CD4-positive, alpha-beta T cell (primary cell): ENCODE results near the gene SEMA4B. TPM values are rescaled to one million over a fixed set of nuclear protein-coding genes. Genes with fewer than 3 reads are reported as not detected.

Source experiments
- ATAC-seq: fragments of 200-7000 bp; cut with Tn5 transposase; one replicate; pipeline ENCODE4 v1.10.0; 2022; ENCODE audit warnings: mild to moderate bottlenecking; ENCODE audit not compliant: poor library complexity
- CTCF ChIA-PET: fragments of 350-600 bp; sonication (Branson Sonifier 250); formaldehyde crosslinking; loops from one replicate; lab custom pipeline; 2021; ENCODE audit warnings: antibody characterized with exemption, inconsistent platforms; lab: Charles Lee
- POLR2A ChIA-PET: fragments of 350-600 bp; sonication (Branson Sonifier 250); formaldehyde crosslinking; loops from one replicate; lab custom pipeline; 2021; ENCODE audit warnings: antibody characterized with exemption, inconsistent platforms; lab: Charles Lee
- DNase-seq, 14 experiments: peaks; one replicate each; pipeline ENCODE4 v3.0.0-alpha.2; 2013 to 2020; ENCODE audit warnings: mixed read lengths in 2 of 14
- H3K27ac ChIP-seq, 2 donors: one replicate each; pipeline versions ENCODE4 v1.5.1 to v1.7.0; 2013; ENCODE audit warnings: low read length in 2 of 2, low read depth in 1 of 2, mild to moderate bottlenecking in 1 of 2
- H3K27me3 ChIP-seq, 2 experiments: 1 replicate in 1 of 2; 2 replicates in 1 of 2; pipeline versions ENCODE4 v1.6.1 to v1.7.0; 2013; ENCODE audit warnings: low read length in 2 of 2, control low read depth in 1 of 2, mild to moderate bottlenecking in 1 of 2, moderate library complexity in 1 of 2; ENCODE audit not compliant: insufficient read depth in 2 of 2, control insufficient read depth in 1 of 2
- H3K36me3 ChIP-seq: one replicate; pipeline ENCODE4 v1.6.1; 2013; ENCODE audit warnings: low read length, control low read depth; ENCODE audit not compliant: insufficient read depth
- H3K4me1 ChIP-seq: one replicate; pipeline ENCODE4 v1.6.1; 2013; ENCODE audit warnings: low read length, control low read depth; ENCODE audit not compliant: insufficient read depth
- H3K4me3 ChIP-seq: one replicate; pipeline ENCODE4 v1.5.1; 2013; ENCODE audit warnings: mild to moderate bottlenecking, low read length, moderate library complexity
- H3K9me3 ChIP-seq, 2 experiments: 1 replicate in 1 of 2; 2 replicates in 1 of 2; pipeline versions ENCODE4 v1.6.1 to v1.7.0; 2013; ENCODE audit warnings: low read length in 2 of 2, mild to moderate bottlenecking in 2 of 2, control low read depth in 1 of 2, moderate library complexity in 1 of 2; ENCODE audit not compliant: control insufficient read depth in 1 of 2, insufficient read depth in 1 of 2
- H3K27ac Mint-ChIP-seq: one replicate; pipeline ENCODE4 v1.8.0; 2020; ENCODE audit warnings: mixed read lengths
- H3K27me3 Mint-ChIP-seq: one replicate; pipeline ENCODE4 v1.8.0; 2021; ENCODE audit warnings: mixed read lengths
- H3K36me3 Mint-ChIP-seq: one replicate; pipeline ENCODE4 v1.8.0; 2021; ENCODE audit warnings: low read depth, mixed read lengths
- H3K4me1 Mint-ChIP-seq: one replicate; pipeline ENCODE4 v1.8.0; 2021; ENCODE audit warnings: low read depth, mixed read lengths
- H3K4me3 Mint-ChIP-seq: one replicate; pipeline ENCODE4 v1.8.0; 2020; ENCODE audit warnings: mild to moderate bottlenecking, mixed read lengths
- H3K9me3 Mint-ChIP-seq: one replicate; pipeline ENCODE4 v1.8.0; 2020; ENCODE audit warnings: mixed read lengths
- CTCF ChIP-seq: fragments of 200-600 bp; IDR thresholded peaks from one replicate; pipeline ENCODE4 v1.8.0; 2022; ENCODE audit warnings: antibody characterized with exemption, mild to moderate bottlenecking
- intact Hi-C, 2 experiments: fragments of 100-400 bp; cut with DNase I in 1 of 2; cut with micrococcal nuclease in 1 of 2; formaldehyde crosslinking; loops; one replicate each; pipeline versions ENCODE4 v1.15.1 to v1.9.0; 2023 to 2025; cut with DNase I, micrococcal nuclease
- total RNA-seq, 174 experiments: library from RNA in 2 of 174; stranded (reverse) in 2 of 174; gene quantifications; one replicate each; pipeline ENCODE4 v1.2.3 and lab custom pipeline; 2021 to 2026

The SEMA4B gene
- total RNA-seq, 2 experiments from 2014 or later = 8.0 to 9.5 TPM

DNA sequence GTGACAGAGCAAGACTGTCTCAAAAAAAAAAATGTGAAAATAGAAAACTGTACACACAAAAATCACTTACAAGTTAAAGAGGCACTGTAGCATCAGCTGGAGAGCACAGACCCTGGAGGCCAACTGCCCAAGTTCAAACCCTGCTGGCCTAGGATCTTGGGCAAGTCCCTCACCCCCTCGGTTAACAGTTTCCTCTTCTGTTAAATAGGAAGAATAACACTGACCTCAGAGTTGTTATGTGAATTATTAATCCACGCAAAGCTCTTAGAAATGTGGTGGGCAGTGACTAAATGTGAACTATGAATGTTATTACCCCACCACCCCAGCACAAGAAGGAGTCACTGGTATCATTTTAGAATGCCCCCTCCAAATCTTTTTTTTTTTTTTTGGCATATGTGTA lies 21.4 kb downstream of the SEMA4B start:
- H3K4me3 ChIP-seq = no peak overlapping the region
- POLR2A ChIA-PET = interaction anchor here (0.5 to 0.7 kb wide), 2 partner anchors 11 to 347 kb away, joined by 3 read pairs; partner anchors contain the start of genes CIB1 and GDPGP1
- DNase-seq = no peak
- no peak for TF ChIP-seq CTCF
- Mint-ChIP-seq H3K27ac (no peak overlapping the region), H3K9me3 (no peaks in the 10 kb centered on the region), H3K4me1 (peaks cover 13% of the 10 kb centered on the region), H3K27me3 (no peaks in the 10 kb centered on the region), H3K36me3 (peaks cover 15% of the 10 kb centered on the region), H3K4me3 (no peak overlapping the region)
- CTCF ChIA-PET = interaction anchor here (1.7 kb wide), 1 partner anchor 80 kb away, joined by 5 read pairs; no protein-coding TSS in a partner anchor
- H3K27me3 ChIP-seq = no peaks in the 10 kb centered on the region
- intact Hi-C loops = no loop called here
- no peaks in the 10 kb centered on the region for H3K9me3 ChIP-seq
- H3K36me3 ChIP-seq = peaks cover 47% of the 10 kb centered on the region
- H3K27ac ChIP-seq = no peak overlapping the region
- ATAC-seq = no peak
- peaks cover 6% of the 10 kb centered on the region for H3K4me1 ChIP-seq

- H3K27me3 Mint-ChIP-seq = no peaks in the 10 kb centered on the region
- POLR2A ChIA-PET = no interaction called here
- peaks cover 18% of the 10 kb centered on the region for H3K36me3 Mint-ChIP-seq
- no peak overlapping the region for H3K27ac ChIP-seq
- no peak overlapping the region for H3K27ac Mint-ChIP-seq
- CTCF ChIA-PET = no interaction called here
- TF ChIP-seq CTCF = no peak
- no peak for DNase-seq
- H3K9me3 Mint-ChIP-seq = no peaks in the 10 kb centered on the region
- peaks cover 14% of the 10 kb centered on the region for H3K4me1 ChIP-seq
- no peak overlapping the region for H3K4me3 Mint-ChIP-seq
- H3K4me3 ChIP-seq = no peak overlapping the region
- H3K4me1 Mint-ChIP-seq = peaks cover 12% of the 10 kb centered on the region
- H3K27me3 ChIP-seq = no peaks in the 10 kb centered on the region
- peaks cover 55% of the 10 kb centered on the region for H3K36me3 ChIP-seq
- H3K9me3 ChIP-seq = no peaks in the 10 kb centered on the region
- intact Hi-C loops = no loop called here
- no peak for ATAC-seq
Measured at GRCh38 chr15:90223441-90224165, 22.5 kb downstream of the SEMA4B start.

GRCh38 chr15:90225047-90225446 lies 23.9 kb downstream of the SEMA4B start:
- Mint-ChIP-seq H3K9me3 (no peaks in the 10 kb centered on the region), H3K4me1 (peaks cover 13% of the 10 kb centered on the region), H3K27ac (no peak overlapping the region), H3K4me3 (no peak overlapping the region), H3K36me3 (peaks cover 32% of the 10 kb centered on the region), H3K27me3 (no peaks in the 10 kb centered on the region)
- Histone ChIP-seq H3K9me3 (no peaks in the 10 kb centered on the region), H3K27ac (no peak overlapping the region), H3K36me3 (peaks cover 70% of the 10 kb centered on the region), H3K27me3 (no peaks in the 10 kb centered on the region), H3K4me1 (peaks cover 22% of the 10 kb centered on the region), H3K4me3 (no peak overlapping the region)
- no peak for TF ChIP-seq CTCF
- ChIA-PET CTCF (no interaction called here), POLR2A (interaction anchor here (0.9 kb wide), 1 partner anchor 24 kb away, joined by 3 read pairs; the partner anchor contains the start of gene SEMA4B)
- DNase-seq (no peak), ATAC-seq (no peak)
- intact Hi-C loops = no loop called here
